DOHH2 (cell line): ENCODE results near the gene GNGT2.

Experiments
- H3F3A ChIP-seq: fragments of 200-600 bp; sonication (generic), shearing (Covaris generic); 2 replicates; pipeline ENCODE4 v1.6.0; 2016; ENCODE audit warnings: antibody characterized with exemption, mild to moderate bottlenecking; ENCODE audit not compliant: control insufficient read depth, insufficient read depth
- H3K27ac ChIP-seq: fragments of 200-600 bp; sonication (generic); 2 replicates; pipeline ENCODE4 v1.5.1; 2014; ENCODE audit warnings: low read depth, mild to moderate bottlenecking, low read length, moderate library complexity
- H3K27me3 ChIP-seq: fragments of 200-600 bp; sonication (generic); 2 replicates; pipeline ENCODE4 v1.6.1; 2014; ENCODE audit warnings: mild to moderate bottlenecking, low read length, mixed read lengths; ENCODE audit not compliant: control insufficient read depth
- H3K36me3 ChIP-seq: fragments of 200-600 bp; sonication (generic); 2 replicates; pipeline ENCODE4 v1.6.1; 2014; ENCODE audit warnings: mild to moderate bottlenecking, low read length, moderate library complexity, mixed read lengths; ENCODE audit not compliant: control insufficient read depth
- H3K4me1 ChIP-seq: fragments of 200-600 bp; sonication (generic); 2 replicates; pipeline ENCODE4 v1.6.1; 2014; ENCODE audit warnings: mild to moderate bottlenecking, low read length, mixed read lengths; ENCODE audit not compliant: control insufficient read depth
- H3K4me2 ChIP-seq: fragments of 200-600 bp; sonication (generic); 2 replicates; pipeline ENCODE4 v1.6.0; 2014; ENCODE audit warnings: mild to moderate bottlenecking, low read length, moderate library complexity
- H3K4me3 ChIP-seq: fragments of 200-600 bp; sonication (generic); 2 replicates; pipeline ENCODE4 v1.5.1; 2014; ENCODE audit warnings: mild to moderate bottlenecking, low read length, mixed read lengths
- H3K79me2 ChIP-seq: fragments of 200-600 bp; sonication (generic); 2 replicates; pipeline ENCODE4 v1.6.1; 2014; ENCODE audit warnings: mild to moderate bottlenecking, low read length, mixed read lengths; ENCODE audit not compliant: control insufficient read depth
- H3K9me2 ChIP-seq: fragments of 200-600 bp; sonication (generic); replicated peaks from 2 replicates; pipeline ENCODE4 v1.6.1; 2014; ENCODE audit warnings: mild to moderate bottlenecking, low read length, mixed read lengths; ENCODE audit not compliant: control insufficient read depth
- H3K9me3 ChIP-seq: fragments of 200-600 bp; sonication (generic); 2 replicates; pipeline ENCODE4 v1.6.1; 2014; ENCODE audit warnings: antibody characterized with exemption, low read length, mixed read lengths; ENCODE audit not compliant: control insufficient read depth, insufficient read depth
- H4K20me1 ChIP-seq: fragments of 200-600 bp; sonication (generic); 2 replicates; pipeline ENCODE4 v1.6.0; 2014; ENCODE audit warnings: low read depth, mild to moderate bottlenecking, antibody characterized with exemption, low read length, moderate library complexity; ENCODE audit not compliant: control insufficient read depth, insufficient read depth
- EZH2phosphoT487 ChIP-seq: fragments of 200-600 bp; sonication (generic); IDR thresholded peaks from 2 replicates; pipeline ENCODE4 v1.6.1; 2017; ENCODE audit warnings: borderline replicate concordance, mild to moderate bottlenecking, antibody characterized with exemption, low read length, moderate library complexity, mixed read lengths
- TF ChIP-seq, protein P1 (sequence below): fragments of 200-600 bp; sonication (generic); IDR thresholded peaks from one replicate; pipeline ENCODE4 v1.5.1; 2014; ENCODE audit warnings: antibody characterized with exemption, mild to moderate bottlenecking, low read depth, low read length; ENCODE audit not compliant: poor library complexity, severe bottlenecking

GNGT2 gene

DNA sequence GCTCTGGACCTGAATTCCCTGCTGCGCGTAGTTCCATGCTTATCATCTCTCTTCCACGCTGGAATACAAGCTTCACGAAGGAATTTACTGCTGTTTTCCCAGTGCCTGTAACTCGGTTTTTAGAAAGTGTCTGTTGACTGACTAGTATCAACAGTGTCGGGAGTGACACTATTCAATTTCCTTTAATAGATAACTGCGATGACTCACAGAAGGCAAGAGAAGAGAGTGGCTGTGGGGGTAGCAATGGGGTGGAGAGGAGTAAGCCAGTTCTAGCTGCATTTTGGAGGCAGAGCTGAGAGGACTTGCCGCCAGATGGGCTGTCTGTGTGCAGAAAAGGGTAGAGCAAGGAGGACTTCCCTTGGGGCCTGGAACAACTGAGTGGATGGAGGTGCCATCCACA lies 52.6 kb downstream of the GNGT2 start:
- Histone ChIP-seq H3K36me3 (no peaks in the 10 kb centered on the region), H3K79me2 (no peaks in the 10 kb centered on the region), H3K4me2 (no peak overlapping the region), H4K20me1 (no peaks in the 10 kb centered on the region), H3K27ac (no peak overlapping the region), H3K4me3 (no peak overlapping the region), H3K4me1 (no peaks in the 10 kb centered on the region), H3K27me3 (peaks cover 19% of the 10 kb centered on the region), H3F3A (no peaks in the 10 kb centered on the region), H3K9me2 (no peaks in the 10 kb centered on the region), H3K9me3 (no peaks in the 10 kb centered on the region)
- TF ChIP-seq, protein P1, sequence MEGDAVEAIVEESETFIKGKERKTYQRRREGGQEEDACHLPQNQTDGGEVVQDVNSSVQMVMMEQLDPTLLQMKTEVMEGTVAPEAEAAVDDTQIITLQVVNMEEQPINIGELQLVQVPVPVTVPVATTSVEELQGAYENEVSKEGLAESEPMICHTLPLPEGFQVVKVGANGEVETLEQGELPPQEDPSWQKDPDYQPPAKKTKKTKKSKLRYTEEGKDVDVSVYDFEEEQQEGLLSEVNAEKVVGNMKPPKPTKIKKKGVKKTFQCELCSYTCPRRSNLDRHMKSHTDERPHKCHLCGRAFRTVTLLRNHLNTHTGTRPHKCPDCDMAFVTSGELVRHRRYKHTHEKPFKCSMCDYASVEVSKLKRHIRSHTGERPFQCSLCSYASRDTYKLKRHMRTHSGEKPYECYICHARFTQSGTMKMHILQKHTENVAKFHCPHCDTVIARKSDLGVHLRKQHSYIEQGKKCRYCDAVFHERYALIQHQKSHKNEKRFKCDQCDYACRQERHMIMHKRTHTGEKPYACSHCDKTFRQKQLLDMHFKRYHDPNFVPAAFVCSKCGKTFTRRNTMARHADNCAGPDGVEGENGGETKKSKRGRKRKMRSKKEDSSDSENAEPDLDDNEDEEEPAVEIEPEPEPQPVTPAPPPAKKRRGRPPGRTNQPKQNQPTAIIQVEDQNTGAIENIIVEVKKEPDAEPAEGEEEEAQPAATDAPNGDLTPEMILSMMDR, result no peak
- no peak for TF ChIP-seq EZH2phosphoT487

DNA sequence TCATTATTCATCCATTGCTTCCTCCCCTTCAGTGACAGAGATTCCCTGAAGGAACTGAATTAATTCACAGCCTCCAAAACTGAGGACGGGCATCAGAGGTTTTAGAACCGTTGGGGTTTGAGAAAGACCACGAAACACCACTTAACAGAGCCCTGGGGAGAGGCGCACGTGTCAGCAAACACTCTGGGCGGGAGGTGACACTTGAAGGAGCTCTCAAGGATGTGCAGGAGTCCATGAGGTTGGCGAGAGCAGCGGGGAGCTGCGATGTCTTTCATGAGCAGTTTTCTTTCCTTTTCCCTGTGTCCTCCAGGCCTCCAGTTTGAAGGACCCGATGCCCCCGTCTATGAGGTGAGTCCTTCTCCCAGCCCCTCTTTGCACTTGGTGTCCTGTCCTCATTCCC lies 54.1 kb downstream of the GNGT2 start:
- Histone ChIP-seq H3K4me3 (no peak overlapping the region), H3K27me3 (peaks cover 19% of the 10 kb centered on the region), H3K36me3 (no peaks in the 10 kb centered on the region), H3F3A (no peaks in the 10 kb centered on the region), H3K4me1 (no peaks in the 10 kb centered on the region), H3K4me2 (no peak overlapping the region), H3K27ac (no peak overlapping the region), H3K79me2 (no peaks in the 10 kb centered on the region), H3K9me3 (no peaks in the 10 kb centered on the region), H4K20me1 (no peaks in the 10 kb centered on the region), H3K9me2 (no peaks in the 10 kb centered on the region)
- TF ChIP-seq EZH2phosphoT487, result no peak
- TF ChIP-seq, protein P1, result no peak
